Ishikawa (cell line): ENCODE results near the gene WNK1.
A peak's percentile ranks its signal among the peaks of the same experiment; 100 is the strongest.

Experiments
- CEBPB ChIP-seq: IDR thresholded peaks from 2 replicates; pipeline ENCODE4 v1.6.1; 2012
- CREB1 ChIP-seq: IDR thresholded peaks from 2 replicates; pipeline ENCODE4 v1.6.1; 2012; ENCODE audit warnings: low read depth
- EGR1 ChIP-seq: IDR thresholded peaks from 2 replicates; pipeline ENCODE4 v1.6.1; 2012
- EP300 ChIP-seq: IDR thresholded peaks from 2 replicates; pipeline ENCODE4 v1.6.1; 2012; ENCODE audit warnings: borderline replicate concordance
- FOXM1 ChIP-seq: IDR thresholded peaks from 2 replicates; pipeline ENCODE4 v1.6.1; 2012; ENCODE audit warnings: low read depth, borderline replicate concordance
- MAX ChIP-seq: IDR thresholded peaks from 2 replicates; pipeline ENCODE4 v1.6.1; 2012
- NFIC ChIP-seq: IDR thresholded peaks from 2 replicates; pipeline ENCODE4 v1.6.1; 2012
- RAD21 ChIP-seq: IDR thresholded peaks from 2 replicates; pipeline ENCODE4 v1.6.1; 2012; ENCODE audit warnings: low read depth
- REST ChIP-seq: IDR thresholded peaks from 2 replicates; pipeline ENCODE4 v1.6.1; 2012; ENCODE audit warnings: low read depth, mild to moderate bottlenecking
- TAF1 ChIP-seq: IDR thresholded peaks from 2 replicates; pipeline ENCODE4 v1.6.1; 2012; ENCODE audit warnings: low read depth, mild to moderate bottlenecking
- TCF12 ChIP-seq: IDR thresholded peaks from 2 replicates; pipeline ENCODE4 v1.6.1; 2012; ENCODE audit warnings: low read depth
- TEAD4 ChIP-seq: IDR thresholded peaks from 2 replicates; pipeline ENCODE4 v1.6.1; 2012
- YY1 ChIP-seq: IDR thresholded peaks from 2 replicates; pipeline ENCODE4 v1.6.1; 2012; ENCODE audit warnings: low read depth
- ZBTB7A ChIP-seq: IDR thresholded peaks from 2 replicates; pipeline ENCODE4 v1.6.1; 2012; ENCODE audit warnings: low read depth
- TF ChIP-seq, protein P1 (sequence below): IDR thresholded peaks from 2 replicates; pipeline ENCODE4 v1.6.1; 2012

Gene WNK1

GRCh38 chr12:931591-931990 lies 179.2 kb downstream of the WNK1 start:
- TF ChIP-seq CEBPB: no peak

GRCh38 chr12:936377-937345 lies 184.3 kb downstream of the WNK1 start:
- peak; percentile 53; the same call in 1 of the 2 replicates for TF ChIP-seq CEBPB
- no peak for TF ChIP-seq TCF12
- no peak for TF ChIP-seq EP300

DNA sequence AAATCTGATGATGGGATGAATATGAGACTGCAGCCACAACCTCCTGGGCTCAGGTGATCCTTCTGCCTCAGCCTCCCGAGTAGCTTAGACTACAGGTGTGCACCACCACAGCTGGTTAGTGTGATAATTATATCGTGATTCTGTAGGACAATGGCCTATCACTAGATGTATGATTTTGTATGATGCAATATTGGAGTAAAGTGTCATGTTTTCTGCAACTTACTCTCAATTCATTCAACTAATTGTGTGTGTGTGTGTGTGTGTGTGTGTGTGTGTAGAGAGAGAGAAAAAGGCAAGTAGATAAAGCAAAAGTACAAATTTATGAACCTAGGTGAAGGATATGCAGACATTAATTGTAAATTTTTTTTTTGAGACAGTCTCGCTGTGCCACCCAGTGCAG lies 186.4 kb downstream of the WNK1 start:
- no peak for TF ChIP-seq MAX
- no peak for TF ChIP-seq CEBPB
- no peak for TF ChIP-seq CREB1
- TF ChIP-seq, protein P1, sequence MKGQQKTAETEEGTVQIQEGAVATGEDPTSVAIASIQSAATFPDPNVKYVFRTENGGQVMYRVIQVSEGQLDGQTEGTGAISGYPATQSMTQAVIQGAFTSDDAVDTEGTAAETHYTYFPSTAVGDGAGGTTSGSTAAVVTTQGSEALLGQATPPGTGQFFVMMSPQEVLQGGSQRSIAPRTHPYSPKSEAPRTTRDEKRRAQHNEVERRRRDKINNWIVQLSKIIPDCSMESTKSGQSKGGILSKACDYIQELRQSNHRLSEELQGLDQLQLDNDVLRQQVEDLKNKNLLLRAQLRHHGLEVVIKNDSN: no peak
- no peak for TF ChIP-seq YY1
- TF ChIP-seq EP300: no peak
- TF ChIP-seq EGR1: no peak
- no peak for TF ChIP-seq NFIC
- TF ChIP-seq TCF12: no peak
- TF ChIP-seq REST: no peak
- TF ChIP-seq FOXM1: no peak
- TF ChIP-seq RAD21: no peak
- TF ChIP-seq TEAD4: no peak
- no peak for TF ChIP-seq ZBTB7A

DNA sequence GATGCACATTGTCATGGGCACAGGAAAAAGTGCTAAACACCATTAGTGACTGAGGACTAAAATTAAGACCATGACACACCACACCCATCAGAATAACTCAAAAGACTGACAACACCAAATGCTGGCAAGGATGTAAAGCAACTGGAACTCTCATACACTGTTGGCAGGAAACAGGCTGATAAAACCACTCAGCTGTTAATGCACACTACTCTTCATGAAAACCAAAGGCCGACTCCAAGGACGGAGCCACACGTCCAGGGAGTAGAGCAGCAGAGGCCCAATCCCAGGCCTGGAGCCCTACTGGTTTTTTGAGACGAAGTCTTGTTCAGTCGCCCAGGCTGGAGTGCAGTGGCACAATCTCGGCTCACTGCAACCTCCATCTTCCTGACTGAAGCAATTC lies 190.7 kb downstream of the WNK1 start:
- no peak for TF ChIP-seq EP300
- TF ChIP-seq YY1: no peak
- no peak for TF ChIP-seq MAX

- no peak for TF ChIP-seq TCF12
- no peak for TF ChIP-seq YY1
- TF ChIP-seq, protein P1: no peak
- no peak for TF ChIP-seq REST
- TF ChIP-seq RAD21: no peak
- TF ChIP-seq MAX: no peak
- no peak for TF ChIP-seq ZBTB7A
- TF ChIP-seq CEBPB: no peak
- TF ChIP-seq CREB1: no peak
- TF ChIP-seq NFIC: no peak
- no peak for TF ChIP-seq EP300
- no peak for TF ChIP-seq FOXM1
- TF ChIP-seq TAF1: no peak
- no peak for TF ChIP-seq EGR1
- TF ChIP-seq TEAD4: no peak
Measured at GRCh38 chr12:944211-944610, 191.8 kb downstream of the WNK1 start.

GRCh38 chr12:946212-946611 lies 193.8 kb downstream of the WNK1 start:
- no peak for TF ChIP-seq TAF1
- TF ChIP-seq, protein P1: no peak
